Activated T-helper 2 cell treated with anti-CD3 and anti-CD28 coated beads, Interferon-gamma antibody, Interleukin-2, Interleukin-4, amounts not matched to agents 10 μg/mL and 5 μg/mL and 100 μg/mL, durations not matched to agents 14 hours and 24 hours and 36 hours (primary cell): ENCODE results near the gene TUBGCP3. TPM values are rescaled to one million over a fixed set of nuclear protein-coding genes. Genes with fewer than 3 reads are reported as not detected.

ENCODE experiments used
- DNase-seq: peaks from one replicate; pipeline ENCODE4 v3.0.0; 2021; ENCODE audit warnings: low spot score
- H3K27ac Mint-ChIP-seq: one replicate; pipeline ENCODE4 v1.8.0; 2021; ENCODE audit warnings: mixed read lengths
- H3K27me3 Mint-ChIP-seq: one replicate; pipeline ENCODE4 v1.8.0; 2021; ENCODE audit warnings: low read depth, mixed read lengths
- H3K36me3 Mint-ChIP-seq: one replicate; pipeline ENCODE4 v1.8.0; 2021; ENCODE audit warnings: low read depth, mixed read lengths
- H3K4me1 Mint-ChIP-seq: one replicate; pipeline ENCODE4 v1.8.0; 2021; ENCODE audit warnings: low read depth, mixed read lengths
- H3K4me3 Mint-ChIP-seq: one replicate; pipeline ENCODE4 v1.8.0; 2021; ENCODE audit warnings: low read depth, mild to moderate bottlenecking, moderate library complexity, mixed read lengths
- H3K9me3 Mint-ChIP-seq: one replicate; pipeline ENCODE4 v1.8.0; 2021; ENCODE audit warnings: mixed read lengths
- intact Hi-C: fragments of 100-400 bp; cut with micrococcal nuclease; formaldehyde crosslinking; loops from one replicate; pipeline ENCODE4 v1.15.1; 2023
- total RNA-seq: library from RNA; stranded (reverse); gene quantifications from 2 replicates; pipeline ENCODE4 v1.2.3, GENCODE V29; 2022

Gene TUBGCP3
- total RNA-seq, 1 donor from 2014 or later: 66.4 TPM

- no peaks in the 10 kb centered on the region for H3K9me3 Mint-ChIP-seq
- peak overlapping the region; percentile 78 for H3K4me3 Mint-ChIP-seq
- peaks cover 10% of the 10 kb centered on the region for H3K4me1 Mint-ChIP-seq
- peaks cover 37% of the 10 kb centered on the region for H3K27me3 Mint-ChIP-seq
- intact Hi-C loops: loop anchor here (2.0 to 10.0 kb wide), 3 partner anchors 18 to 534 kb away; partner anchors contain the start of gene TUBGCP3
- no peaks in the 10 kb centered on the region for H3K36me3 Mint-ChIP-seq
- no peak overlapping the region for H3K27ac Mint-ChIP-seq
- peak; percentile 80 for DNase-seq
These were observed 18.4 kb upstream of the TUBGCP3 start for GRCh38 chr13:112606109-112607001.

- H3K27me3 Mint-ChIP-seq: peaks cover 36% of the 10 kb centered on the region
- DNase-seq: no peak
- H3K4me3 Mint-ChIP-seq: peak overlapping the region; percentile 78
- H3K9me3 Mint-ChIP-seq: no peaks in the 10 kb centered on the region
- no peak overlapping the region for H3K27ac Mint-ChIP-seq
- H3K4me1 Mint-ChIP-seq: peaks cover 10% of the 10 kb centered on the region
- H3K36me3 Mint-ChIP-seq: no peaks in the 10 kb centered on the region
- intact Hi-C loops: loop anchor here (5.0 to 10.0 kb wide), 2 partner anchors 121 to 533 kb away; no protein-coding TSS in a partner anchor
These were observed 17.6 kb upstream of the TUBGCP3 start for GRCh38 chr13:112605531-112605990.

- Mint-ChIP-seq H3K36me3 (no peaks in the 10 kb centered on the region), H3K4me3 (no peak overlapping the region), H3K4me1 (peaks cover 10% of the 10 kb centered on the region), H3K9me3 (no peaks in the 10 kb centered on the region), H3K27ac (no peak overlapping the region), H3K27me3 (peaks cover 35% of the 10 kb centered on the region)
- intact Hi-C loops: loop anchor here (10.0 kb wide), 1 partner anchor 119 kb away; no protein-coding TSS in a partner anchor
- no peak for DNase-seq
These were observed 15.8 kb upstream of the TUBGCP3 start for GRCh38 chr13:112603641-112604225.

GRCh38 chr13:112602189-112602588 is 14.2 kb upstream of the TUBGCP3 start:
- intact Hi-C loops: loop anchor here (10.0 kb wide), 1 partner anchor 117 kb away; no protein-coding TSS in a partner anchor
- no peak overlapping the region for H3K27ac Mint-ChIP-seq
- no peak overlapping the region for H3K4me3 Mint-ChIP-seq
- no peaks in the 10 kb centered on the region for H3K36me3 Mint-ChIP-seq
- H3K27me3 Mint-ChIP-seq: peaks cover 36% of the 10 kb centered on the region
- no peak for DNase-seq
- H3K9me3 Mint-ChIP-seq: no peaks in the 10 kb centered on the region
- peaks cover 10% of the 10 kb centered on the region for H3K4me1 Mint-ChIP-seq

GRCh38 chr13:112601371-112601770 is 13.4 kb upstream of the TUBGCP3 start:
- Mint-ChIP-seq H3K9me3 (no peaks in the 10 kb centered on the region), H3K27ac (no peak overlapping the region), H3K4me1 (peaks cover 8% of the 10 kb centered on the region), H3K4me3 (no peak overlapping the region), H3K36me3 (no peaks in the 10 kb centered on the region), H3K27me3 (peaks cover 42% of the 10 kb centered on the region)
- no peak for DNase-seq
- intact Hi-C loops: loop anchor here (10.0 kb wide), 1 partner anchor 117 kb away; no protein-coding TSS in a partner anchor

- H3K27ac Mint-ChIP-seq: no peak overlapping the region
- intact Hi-C loops: no loop called here
- no peak for DNase-seq
- no peaks in the 10 kb centered on the region for H3K9me3 Mint-ChIP-seq
- H3K4me3 Mint-ChIP-seq: no peak overlapping the region
- peaks cover 45% of the 10 kb centered on the region for H3K27me3 Mint-ChIP-seq
- no peaks in the 10 kb centered on the region for H3K36me3 Mint-ChIP-seq
- peaks cover 10% of the 10 kb centered on the region for H3K4me1 Mint-ChIP-seq
These were observed 8.3 kb upstream of the TUBGCP3 start for GRCh38 chr13:112596235-112596634.

- no peak for DNase-seq
- H3K27me3 Mint-ChIP-seq: peaks cover 34% of the 10 kb centered on the region
- H3K4me3 Mint-ChIP-seq: no peak overlapping the region
- intact Hi-C loops: no loop called here
- H3K27ac Mint-ChIP-seq: no peak overlapping the region
- H3K4me1 Mint-ChIP-seq: peaks cover 20% of the 10 kb centered on the region
- peaks cover 9% of the 10 kb centered on the region for H3K36me3 Mint-ChIP-seq
- H3K9me3 Mint-ChIP-seq: no peaks in the 10 kb centered on the region
These were observed 4.7 kb upstream of the TUBGCP3 start for GRCh38 chr13:112592647-112593046.

GRCh38 chr13:112592181-112592580 is 4.2 kb upstream of the TUBGCP3 start:
- H3K36me3 Mint-ChIP-seq: peaks cover 10% of the 10 kb centered on the region
- intact Hi-C loops: no loop called here
- H3K4me1 Mint-ChIP-seq: peaks cover 22% of the 10 kb centered on the region
- peaks cover 29% of the 10 kb centered on the region for H3K27me3 Mint-ChIP-seq
- H3K9me3 Mint-ChIP-seq: no peaks in the 10 kb centered on the region
- H3K27ac Mint-ChIP-seq: no peak overlapping the region
- H3K4me3 Mint-ChIP-seq: no peak overlapping the region
- DNase-seq: no peak

GRCh38 chr13:112588490-112589297 is 741 bp upstream of the TUBGCP3 start:
- intact Hi-C loops: loop anchor here (2.0 kb wide), 2 partner anchors 18 to 100 kb away; no protein-coding TSS in a partner anchor
- Mint-ChIP-seq H3K4me3 (peak overlapping the region; percentile 98), H3K9me3 (no peaks in the 10 kb centered on the region), H3K27ac (peak overlapping the region; percentile 93), H3K36me3 (peaks cover 24% of the 10 kb centered on the region), H3K27me3 (peaks cover 2% of the 10 kb centered on the region), H3K4me1 (peaks cover 25% of the 10 kb centered on the region)
- no peak for DNase-seq

GRCh38 chr13:112587212-112587763 is 665 bp downstream of the TUBGCP3 start:
- peaks cover 28% of the 10 kb centered on the region for H3K4me1 Mint-ChIP-seq
- intact Hi-C loops: loop anchor here (2.0 kb wide), 1 partner anchor 14 kb away; no protein-coding TSS in a partner anchor
- no peaks in the 10 kb centered on the region for H3K9me3 Mint-ChIP-seq
- H3K27ac Mint-ChIP-seq: peak overlapping the region; percentile 93
- peak; percentile 56 for DNase-seq
- H3K27me3 Mint-ChIP-seq: no peaks in the 10 kb centered on the region
- H3K4me3 Mint-ChIP-seq: peak overlapping the region; percentile 98
- peaks cover 28% of the 10 kb centered on the region for H3K36me3 Mint-ChIP-seq

GRCh38 chr13:112586334-112586960 is 1.5 kb downstream of the TUBGCP3 start:
- peaks cover 30% of the 10 kb centered on the region for H3K4me1 Mint-ChIP-seq

More at GRCh38 chr13:112586334-112586960, 1.5 kb downstream of the TUBGCP3 start:
- Mint-ChIP-seq H3K4me3 (peak overlapping the region; percentile 98), H3K27me3 (no peaks in the 10 kb centered on the region), H3K36me3 (peaks cover 36% of the 10 kb centered on the region), H3K9me3 (no peaks in the 10 kb centered on the region), H3K27ac (peak overlapping the region; percentile 93)
- DNase-seq: no peak
- intact Hi-C loops: loop anchor here (2.0 kb wide), 1 partner anchor 14 kb away; no protein-coding TSS in a partner anchor
